ENCODE results near the gene CCNF. TPM values are rescaled to one million over a fixed set of nuclear protein-coding genes. Genes with fewer than 3 reads are reported as not detected.

The CCNF gene
- total and polyA plus RNA-seq, 2 of the 8 experiments (the other 6 are each of a cell fraction or from before 2014, with no cell fraction given): 15.4 to 54.3 TPM

GRCh38 chr16:2451851-2452320, 22.6 kb downstream of the CCNF start:
- ChIA-PET CTCF (ENCODE audit: partially characterized antibody) (interaction anchor here (0.6 kb wide), 1 partner anchor 1754 kb away, joined by 3 read pairs; no protein-coding TSS in a partner anchor), POLR2A (ENCODE audit: partially characterized antibody) (interaction anchor here (2.2 kb wide), 1 partner anchor 17 kb away, joined by 6 read pairs; no protein-coding TSS in a partner anchor)
- Histone ChIP-seq H3K18ac (ENCODE audit: extremely low read depth, low read length) (no peak overlapping the region), H3K79me1 (ENCODE audit: low read depth, low read length) (no peaks in the 10 kb centered on the region; the same call in 1 of the 2 replicates), H3K4me1 (replicated peaks in 1 of 4; ENCODE audit: control insufficient read depth in 3 of 4, insufficient read depth in 4 of 4, low read length in 3 of 4) (no peaks in the 10 kb centered on the region), H3K9me3 (ENCODE audit: insufficient read depth in 2 of 2, low read depth in 1 of 2, low read length in 1 of 2) (no peaks in the 10 kb centered on the region), H2BK15ac (ENCODE audit: low read length) (no peak overlapping the region), H2BK20ac (ENCODE audit: low read length) (no peak overlapping the region), H3K4me3 (ENCODE audit: extremely low read depth in 1 of 4, insufficient read depth in 2 of 4, low read depth in 3 of 4, low read length in 4 of 4) (no peak overlapping the region), H2BK5ac (ENCODE audit: low read depth, low read length) (no peak overlapping the region), H3K27me3 (replicated peaks in 1 of 4; ENCODE audit: control insufficient read depth in 3 of 4, extremely low read depth in 1 of 4, insufficient read depth in 3 of 4, low read length in 3 of 4) (no peaks in the 10 kb centered on the region), H3K27ac (ENCODE audit: low read depth, low read length) (no peak overlapping the region), H2BK120ac (replicated peaks; ENCODE audit: low read depth, low read length) (no peak overlapping the region), H4K20me1 (replicated peaks in 1 of 2; ENCODE audit: control insufficient read depth in 1 of 2, insufficient read depth in 2 of 2, low read length in 2 of 2) (peaks cover 11 to 22% of the 10 kb centered on the region in 2 experiments), H3K56ac (replicated peaks; ENCODE audit: insufficient read length, low read depth, low read length) (no peak overlapping the region), H3K4ac (replicated peaks; ENCODE audit: insufficient read length, low read depth, low read length) (no peak overlapping the region), H4K5ac (ENCODE audit: insufficient read length, low read depth, low read length) (no peak overlapping the region), H2AK5ac (ENCODE audit: low read depth, low read length) (no peak overlapping the region), H4K8ac (ENCODE audit: extremely low read depth, insufficient read depth, low read length) (no peak overlapping the region), H4K91ac (replicated peaks; ENCODE audit: insufficient read length, low read length) (no peak overlapping the region), H2AFZ (ENCODE audit: low read length) (no peak overlapping the region), H3K4me2 (ENCODE audit: insufficient read depth in 1 of 2, low read depth in 2 of 2, low read length in 2 of 2) (no peak overlapping the region), H3K23me2 (ENCODE audit: low read depth, low read length) (no peaks in the 10 kb centered on the region), H3K79me2 (ENCODE audit: control insufficient read depth in 1 of 2, insufficient read depth in 2 of 2, low read length in 2 of 2) (no peaks in the 10 kb centered on the region), H2BK12ac (ENCODE audit: low read depth, low read length) (no peak overlapping the region), H3K14ac (ENCODE audit: insufficient read length) (no peak overlapping the region), H3K23ac (ENCODE audit: insufficient read length) (no peak overlapping the region), H3K9ac (replicated peaks in 1 of 4; ENCODE audit: extremely low read depth in 1 of 4, low read depth in 3 of 4, low read length in 3 of 4) (no peak overlapping the region), H3K36me3 (ENCODE audit: control insufficient read depth in 2 of 4, insufficient read depth in 4 of 4, low read length in 3 of 4) (peaks cover 46 to 76% (median 66%) of the 10 kb centered on the region in 4 experiments)
- FAIRE-seq (no peak), DNase-seq (ENCODE audit: low read depth in 1 of 2, low spot score in 2 of 2) (no peak)
- 99% methylated on average over 17 of the region's 18 CpGs; no CpG with 5 or more reads in 1 of the 2 experiments for WGBS, 2 experiments (ENCODE audit: extremely low coverage in 1 of 2, insufficient coverage in 1 of 2, insufficient read length in 1 of 2, insufficient replicate concordance in 2 of 2, low coverage in 1 of 2, low lambda C conversion rate in 2 of 2, missing lambda C conversion rate in 1 of 2)
- no peak for TF ChIP-seq POLR2A (IDR thresholded peaks at IDR 0.05; ENCODE audit: control extremely low read depth in 1 of 2, low read depth in 2 of 2, low read length in 2 of 2)
- no peak for TF ChIP-seq NANOG (IDR thresholded peaks at IDR 0.05; ENCODE audit: insufficient read depth, low read depth, low read length, poor library complexity, severe bottlenecking)
- TF ChIP-seq GTF2F1 (IDR thresholded peaks at IDR 0.05; ENCODE audit: borderline replicate concordance, low read depth, low read length): no peak
- no peak for TF ChIP-seq JUND (IDR thresholded peaks at IDR 0.05; ENCODE audit: low read length)
- no peak for TF ChIP-seq CREB1 (IDR thresholded peaks at IDR 0.05)
- TF ChIP-seq YY1 (IDR thresholded peaks at IDR 0.05; ENCODE audit: low read depth, low read length): no peak
- no peak for TF ChIP-seq EGR1 (IDR thresholded peaks at IDR 0.05; ENCODE audit: borderline replicate concordance, low read depth, low read length)
- TF ChIP-seq CHD1 (IDR thresholded peaks at IDR 0.05; ENCODE audit: low read depth, low read length): no peak
- TF ChIP-seq CTCF (IDR thresholded peaks at IDR 0.05; ENCODE audit: control extremely low read depth in 1 of 3, insufficient read depth in 1 of 3, low read depth in 1 of 3, low read length in 3 of 3): no peak
- TF ChIP-seq CTBP2 (IDR thresholded peaks at IDR 0.05; ENCODE audit: borderline replicate concordance, insufficient read depth, insufficient read length, low read length): no peak
- TF ChIP-seq SIX5 (IDR thresholded peaks at IDR 0.05; ENCODE audit: low read depth, low read length): no peak
- TF ChIP-seq KDM1A (IDR thresholded peaks at IDR 0.05; ENCODE audit: borderline replicate concordance, low read length): no peak
